Cortex of kidney (tissue), 1 donor: ENCODE measurements around the gene RNF32.
"Not testable (repeated sequence)": the region's sequence is repeated elsewhere in the genome, so short reads cannot be mapped to it uniquely, and the experiment has no call there.

Experiments used
- DNase-seq: peaks from one replicate; lab custom pipeline; 2025; lab: John Stamatoyannopoulos, UW

RNF32 gene

DNA sequence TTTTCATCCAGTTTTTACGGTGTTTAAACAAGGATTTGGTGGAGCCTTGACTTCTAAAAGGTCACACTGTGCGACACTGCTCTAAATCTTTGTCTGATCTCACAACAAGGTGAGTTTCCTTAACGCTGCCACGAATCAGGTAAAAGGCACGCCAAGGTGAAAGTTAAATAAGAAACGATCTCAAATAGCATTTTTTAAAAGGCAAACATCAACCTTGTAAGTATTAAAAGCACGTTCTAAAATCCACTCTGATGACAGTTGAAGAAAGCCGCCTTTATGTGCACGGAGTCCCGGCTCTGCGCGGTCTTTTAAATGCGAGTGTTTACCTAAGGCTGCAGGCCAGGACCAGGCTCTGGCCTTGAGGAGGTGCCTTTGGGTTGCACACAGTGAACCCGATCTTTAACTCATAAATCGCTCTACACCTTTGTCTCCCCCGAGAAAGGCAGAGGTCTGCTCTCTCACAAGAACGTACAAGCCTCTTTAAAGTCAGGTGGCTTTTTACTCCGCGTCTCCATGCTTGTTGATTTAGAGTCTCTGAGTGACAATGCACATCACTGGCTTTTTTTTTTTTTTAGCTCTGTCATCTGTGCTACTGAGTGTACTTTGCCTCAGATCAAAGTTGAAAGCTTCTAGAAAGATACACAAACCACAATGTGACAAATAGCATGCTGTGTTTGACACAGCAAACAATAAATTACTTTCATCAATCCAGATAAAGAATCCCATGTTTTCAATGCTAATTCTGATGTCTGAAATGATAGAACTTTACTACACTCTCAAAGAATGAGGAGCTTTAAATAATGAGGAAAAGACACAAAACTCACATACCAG lies 25.9 kb upstream of the RNF32 start:
- DNase-seq: no peak

DNA sequence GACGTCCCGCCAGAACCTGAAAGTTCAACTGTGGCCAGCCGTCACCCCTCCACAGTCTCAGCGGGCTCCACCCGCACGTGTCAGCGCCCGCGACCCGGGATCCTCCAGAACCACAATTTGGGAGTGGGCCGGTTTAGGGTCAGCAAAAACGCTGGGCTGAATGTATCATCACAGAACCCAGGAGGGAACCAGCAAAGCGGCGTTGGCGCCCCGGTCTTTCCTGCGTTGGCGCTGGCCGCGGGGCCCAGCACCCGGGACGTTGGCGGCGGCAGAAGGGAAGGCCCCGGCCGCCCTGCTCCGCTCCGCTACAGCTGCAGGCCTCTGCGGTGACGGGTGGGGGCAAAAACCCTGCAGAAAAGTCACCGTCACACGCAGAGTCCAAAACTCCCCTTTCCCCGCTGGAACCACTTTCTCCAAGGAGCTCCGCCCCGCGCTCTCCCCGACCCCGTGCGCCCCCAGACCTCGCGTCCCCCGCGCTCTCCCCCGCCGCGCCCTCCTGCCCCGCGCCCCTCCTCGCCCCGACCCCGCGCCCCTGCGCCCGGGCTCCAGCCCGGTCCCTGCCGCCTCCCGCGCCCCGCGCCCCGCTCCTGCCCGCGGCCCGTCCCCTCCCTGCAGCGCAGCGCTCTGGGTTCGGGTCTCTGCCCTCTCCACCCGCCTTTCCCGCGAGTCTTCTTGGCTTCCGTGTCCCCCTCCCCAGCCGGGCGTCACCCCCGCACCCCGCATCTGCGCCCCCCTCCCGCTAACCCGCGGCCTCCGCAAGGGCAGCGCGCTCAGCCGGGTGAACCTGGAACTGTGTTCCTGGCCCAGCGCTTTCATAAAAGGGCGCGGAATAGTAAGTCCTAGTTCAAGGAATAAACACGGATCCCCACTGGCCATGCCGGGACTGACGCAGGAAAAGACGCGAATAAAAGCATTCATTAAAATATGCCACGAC lies 24.0 kb upstream of the RNF32 start:
- DNase-seq: no peak

- no peak for DNase-seq
Observed at GRCh38 chr7:156617215-156617614, 23.4 kb upstream of the RNF32 start.

DNA sequence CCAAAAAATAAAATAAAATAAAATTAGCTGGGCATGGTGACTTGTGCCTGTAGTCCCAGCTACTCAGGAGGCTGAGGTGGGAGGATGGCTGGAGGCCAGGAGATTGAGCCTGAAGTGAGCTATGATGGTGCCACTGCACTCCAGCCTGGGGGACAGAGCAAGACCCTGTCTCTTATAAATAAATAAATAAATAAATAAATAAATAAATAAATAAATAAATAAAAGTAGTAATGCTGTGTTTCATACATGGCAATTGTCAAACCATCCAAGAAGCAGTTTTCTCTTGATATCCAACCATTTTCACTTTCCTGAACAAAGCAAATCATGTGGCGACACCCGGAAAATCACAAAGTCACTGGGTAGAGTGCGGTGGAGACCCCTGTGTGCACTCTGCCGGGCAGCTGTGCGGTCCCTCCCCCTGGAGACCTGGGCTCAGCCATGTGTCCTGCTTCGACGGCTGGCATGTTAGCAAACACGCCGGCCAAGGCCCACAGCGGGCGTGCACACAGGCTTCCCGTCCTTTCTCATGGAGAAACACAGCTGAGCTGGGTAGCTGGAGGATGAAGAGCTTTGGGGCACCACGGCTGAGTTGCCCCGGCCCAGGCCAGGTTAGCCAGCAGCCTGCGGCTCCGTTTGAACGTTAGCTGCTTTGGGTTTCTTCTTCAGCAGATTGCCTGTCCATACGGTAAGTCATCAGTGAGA lies 22.3 kb upstream of the RNF32 start:
- no peak for DNase-seq

DNA sequence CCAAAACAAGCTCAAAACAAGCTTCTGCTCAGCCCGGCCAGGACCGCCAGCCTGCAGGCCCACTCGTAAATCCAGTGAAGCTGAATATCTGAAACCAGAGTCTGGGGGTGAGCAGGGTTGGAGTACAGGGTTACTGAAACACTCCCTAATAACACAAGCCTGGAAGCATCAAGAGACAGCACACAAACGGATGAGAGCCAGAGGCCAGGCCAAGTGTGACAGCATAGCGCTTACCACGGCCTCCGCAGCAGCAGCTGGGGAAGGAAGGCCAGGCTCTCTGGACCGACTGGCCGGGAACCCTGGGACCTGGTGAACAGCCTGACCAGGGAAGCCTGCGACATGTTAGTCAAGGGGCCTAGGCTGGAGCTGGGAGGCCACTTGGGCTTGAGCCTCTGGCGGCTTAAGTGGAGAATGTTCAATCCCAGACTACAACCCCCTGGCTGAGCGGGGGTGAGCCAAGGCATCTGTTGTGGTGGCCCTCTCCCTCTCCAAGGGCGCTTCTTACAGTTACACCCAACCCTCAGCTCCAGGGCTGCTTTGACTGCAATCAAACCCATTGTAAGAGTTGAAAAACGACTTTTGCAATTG lies 21.7 kb upstream of the RNF32 start:
- DNase-seq: no peak

- not testable (repeated sequence) for DNase-seq
Observed at GRCh38 chr7:156619488-156620290, 20.9 kb upstream of the RNF32 start.

GRCh38 chr7:156620291-156620675 lies 20.3 kb upstream of the RNF32 start:
- no peak for DNase-seq

- DNase-seq: no peak
Observed at GRCh38 chr7:156621652-156622051, 18.9 kb upstream of the RNF32 start.

DNA sequence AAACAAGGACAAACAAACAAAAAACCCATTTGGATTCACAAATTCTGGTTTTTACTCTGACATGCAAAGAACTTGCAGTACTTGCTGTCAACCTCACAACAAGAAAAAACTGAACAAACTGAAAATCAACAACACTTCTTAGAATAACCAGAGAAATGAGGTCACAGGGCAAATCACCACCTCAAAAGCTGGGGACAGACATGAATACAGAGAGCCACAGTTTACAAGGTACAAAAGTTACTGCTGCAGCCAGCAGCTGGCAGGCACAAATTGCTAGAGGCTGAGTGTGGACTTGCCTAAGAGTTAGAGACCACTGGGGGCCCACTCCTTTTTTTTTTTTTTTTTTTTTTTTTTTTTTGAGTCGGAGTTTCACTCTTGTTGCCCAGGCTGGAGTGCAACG lies 15.0 kb upstream of the RNF32 start:
- no peak for DNase-seq

DNA sequence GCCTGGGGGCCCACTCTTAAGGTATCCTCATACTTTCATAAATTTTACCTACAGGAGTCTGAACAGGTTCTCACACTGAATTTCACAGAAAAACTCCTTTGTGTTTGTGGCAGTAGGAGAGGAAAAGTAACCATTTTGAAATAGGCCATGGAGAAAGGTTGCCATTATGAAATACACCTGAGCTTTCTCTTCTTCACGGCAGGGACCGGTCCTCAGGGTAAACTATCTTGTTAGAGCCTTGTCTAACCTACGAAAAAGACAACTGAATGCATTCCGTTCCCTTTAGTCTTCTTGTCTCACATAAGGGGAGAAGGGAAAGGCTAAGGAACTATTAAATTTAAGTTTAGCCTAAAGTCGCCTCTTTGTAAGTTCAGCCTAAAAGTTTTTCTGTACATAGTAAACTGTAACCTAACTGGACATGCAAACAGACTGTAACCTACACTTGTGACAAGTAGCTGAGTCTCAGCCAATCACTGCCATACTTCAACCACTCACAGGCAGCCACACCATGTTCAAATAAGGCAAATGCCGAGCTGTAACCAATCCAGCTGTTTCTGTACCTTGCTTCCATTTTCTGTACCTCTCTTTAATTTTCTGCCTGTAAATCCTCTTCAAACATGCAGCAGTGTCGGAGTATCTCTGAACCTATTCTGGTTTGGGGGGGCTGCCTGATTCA lies 14.2 kb upstream of the RNF32 start:
- no peak for DNase-seq

DNA sequence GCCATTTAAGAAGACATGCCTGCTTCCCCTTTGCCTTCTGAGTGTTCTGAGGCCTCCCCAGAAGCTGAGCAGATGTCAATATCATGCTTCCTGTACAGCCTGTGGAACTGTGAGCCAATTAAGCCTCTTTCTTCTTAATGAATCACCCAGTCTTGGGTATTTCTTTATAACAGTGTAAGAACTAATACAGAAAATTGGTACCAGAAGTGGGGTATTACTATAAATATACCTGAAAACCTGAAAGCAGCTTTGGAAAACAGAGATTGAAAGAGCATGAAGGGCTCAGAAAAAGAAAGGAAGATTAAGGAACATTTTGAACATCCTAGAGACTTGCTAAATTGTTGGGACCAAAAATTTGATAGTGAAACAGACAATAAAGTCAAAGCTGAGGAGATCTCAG lies 12.0 kb upstream of the RNF32 start:
- no peak for DNase-seq

- DNase-seq: no peak
Observed at GRCh38 chr7:156629873-156630272, 10.7 kb upstream of the RNF32 start.

DNA sequence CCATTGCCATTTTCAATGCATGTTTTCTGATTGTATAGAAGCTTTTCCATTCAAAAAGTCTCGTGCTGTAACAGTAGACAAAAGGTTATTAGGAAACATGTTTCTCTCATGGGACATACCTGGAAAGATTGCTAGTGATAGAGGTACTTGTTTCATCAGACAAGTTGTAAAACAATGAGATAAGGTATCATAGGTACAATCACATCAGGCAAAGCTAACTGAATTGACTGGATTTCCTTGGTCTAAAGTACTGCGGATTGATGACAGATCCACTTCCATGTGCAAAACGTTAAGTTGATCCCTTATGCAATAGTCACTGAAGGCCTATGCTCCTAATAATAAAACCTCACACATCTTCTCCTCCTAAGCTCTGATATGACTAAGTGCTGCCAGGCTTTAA lies 6.5 kb upstream of the RNF32 start:
- no peak for DNase-seq

GRCh38 chr7:156635529-156636385 lies 4.8 kb upstream of the RNF32 start:
- no peak for DNase-seq

GRCh38 chr7:156637093-156637492 lies 3.5 kb upstream of the RNF32 start:
- DNase-seq: not testable (repeated sequence)

DNA sequence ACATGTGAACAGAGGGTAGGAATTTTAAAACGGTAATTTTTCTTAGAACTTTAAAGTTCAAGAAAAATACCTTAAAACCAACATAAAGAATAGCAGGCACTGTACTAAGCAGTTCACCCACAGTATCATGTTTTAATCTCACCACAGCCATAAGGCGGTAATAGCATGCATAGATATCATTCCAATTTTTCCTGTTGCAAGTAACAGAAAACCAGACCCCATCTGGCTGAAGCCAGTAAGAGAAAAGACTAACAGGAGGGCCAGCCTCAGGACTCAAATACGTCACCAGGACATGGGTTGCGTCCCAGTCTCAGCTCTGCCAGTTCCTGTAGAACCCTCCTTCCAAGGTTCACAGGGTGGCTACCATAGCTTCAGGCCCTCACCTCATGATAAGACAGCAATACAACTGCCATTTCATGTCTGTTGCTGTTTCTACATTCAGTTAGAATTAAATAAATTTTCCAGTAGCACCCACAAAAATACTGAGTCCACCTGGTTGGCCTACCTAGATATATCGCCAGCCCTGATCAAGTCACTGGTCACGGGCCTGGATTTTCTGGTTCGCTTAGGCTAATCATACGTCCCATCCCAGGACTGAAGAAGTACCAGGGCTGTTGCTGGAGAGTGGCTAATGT lies 2.0 kb upstream of the RNF32 start:
- DNase-seq: no peak

GRCh38 chr7:156639426-156640256 lies 933 bp upstream of the RNF32 start:
- DNase-seq: no peak

GRCh38 chr7:156640949-156641485 lies 443 bp downstream of the RNF32 start:
- DNase-seq: no peak
